ENCODE measurements around the gene ISOC1.

The ISOC1 gene

DNA sequence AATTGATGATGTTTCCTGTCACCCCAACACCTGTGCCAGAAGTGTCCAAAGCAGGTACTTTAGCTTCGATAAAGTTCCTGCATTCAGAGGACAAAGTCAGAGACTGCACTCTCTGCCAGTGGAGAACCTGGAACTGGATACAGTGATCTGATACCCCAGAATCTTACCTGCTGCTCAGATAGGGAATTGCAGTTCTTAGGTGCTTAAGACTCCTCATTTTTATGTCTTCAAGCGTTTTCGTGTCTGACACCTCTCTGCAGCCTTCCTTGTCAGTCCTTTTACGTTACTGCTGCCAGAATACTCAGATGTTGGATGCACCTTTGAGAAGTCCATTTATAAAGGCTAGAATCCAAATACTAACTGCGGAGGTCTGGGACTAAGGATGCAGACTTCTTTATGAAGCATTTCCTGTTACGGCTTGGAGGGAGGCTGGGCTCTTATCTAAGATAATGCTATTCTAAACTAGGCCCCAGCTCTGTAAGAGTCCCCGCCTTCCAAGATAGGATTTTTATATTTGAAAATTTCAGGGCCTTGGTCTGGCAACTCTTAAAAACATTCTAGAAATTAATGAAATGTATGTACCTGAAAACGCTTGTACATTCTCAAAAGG, 1.9 kb downstream of the ISOC1 start:
- DNase-seq, result no peak

DNA sequence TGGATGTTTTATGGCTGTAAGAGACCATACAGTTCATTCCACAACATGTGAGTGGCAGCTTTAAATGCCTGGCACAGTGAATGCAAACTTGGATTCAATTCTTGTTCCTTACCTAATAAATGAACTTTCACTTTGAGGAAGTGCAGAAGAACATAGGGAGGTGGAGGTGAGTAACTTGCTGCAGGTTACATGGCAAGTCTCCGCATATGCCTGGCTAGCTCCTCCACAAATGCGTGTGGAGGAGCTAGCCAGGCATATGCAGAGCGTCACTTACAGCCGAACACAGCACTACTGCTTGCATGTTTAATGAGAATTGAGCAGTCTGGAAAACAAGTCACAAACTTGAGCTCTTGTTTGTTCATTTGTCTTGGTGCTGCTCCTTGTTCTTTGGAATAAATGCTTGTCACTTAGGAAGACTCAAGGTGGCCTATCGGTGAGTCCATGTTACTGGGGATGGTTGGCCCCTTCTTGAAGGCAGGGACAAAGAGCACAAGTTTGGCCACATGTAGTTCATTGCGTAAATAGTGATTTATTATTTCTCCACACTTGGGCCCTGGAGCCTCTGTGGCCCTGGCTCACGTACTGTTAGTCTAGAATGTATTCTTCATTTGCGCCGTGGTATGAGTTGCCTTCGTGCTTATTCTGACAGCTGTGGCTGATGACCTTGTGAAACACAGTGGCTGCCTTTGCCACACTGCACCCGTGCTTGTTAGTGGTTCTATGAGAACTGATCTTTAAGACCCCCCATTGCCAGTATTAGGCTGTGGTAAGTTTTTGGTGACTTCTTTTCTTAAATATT, 3.1 kb downstream of the ISOC1 start:
- DNase-seq, result no peak

DNA sequence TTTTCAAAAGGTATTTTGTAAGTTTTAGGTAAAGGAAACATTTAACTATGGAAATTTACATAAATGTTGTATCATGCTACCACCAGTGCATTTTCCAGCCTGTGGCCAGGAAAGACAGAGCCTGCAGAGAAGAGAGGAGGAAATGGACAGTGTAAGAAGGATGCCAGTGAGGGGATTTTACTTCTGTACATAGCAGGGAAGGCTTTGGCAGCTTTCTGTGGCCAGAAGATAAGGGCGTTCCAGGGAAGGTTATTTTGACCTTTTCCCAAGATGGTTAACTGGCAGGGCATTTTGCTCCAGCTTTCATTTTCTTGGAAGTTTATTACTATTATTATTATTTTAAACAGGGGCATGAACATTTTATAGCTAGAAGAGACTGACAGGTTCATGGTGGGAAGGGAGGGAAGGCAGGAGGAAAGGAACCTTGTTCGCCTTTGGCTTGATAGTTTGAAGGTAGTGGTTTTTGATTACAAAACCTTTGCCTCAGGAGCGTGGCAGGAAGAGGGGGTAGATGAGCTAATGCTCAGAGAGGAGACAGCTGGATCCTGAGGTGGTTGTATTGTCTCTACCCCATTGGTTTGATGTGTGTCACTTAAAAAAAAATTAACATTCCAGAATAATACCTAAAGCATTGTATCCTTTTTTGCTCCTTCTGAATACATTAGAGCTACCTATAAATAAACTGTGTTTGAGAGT, 4.1 kb downstream of the ISOC1 start:
- no peak for DNase-seq

DNA sequence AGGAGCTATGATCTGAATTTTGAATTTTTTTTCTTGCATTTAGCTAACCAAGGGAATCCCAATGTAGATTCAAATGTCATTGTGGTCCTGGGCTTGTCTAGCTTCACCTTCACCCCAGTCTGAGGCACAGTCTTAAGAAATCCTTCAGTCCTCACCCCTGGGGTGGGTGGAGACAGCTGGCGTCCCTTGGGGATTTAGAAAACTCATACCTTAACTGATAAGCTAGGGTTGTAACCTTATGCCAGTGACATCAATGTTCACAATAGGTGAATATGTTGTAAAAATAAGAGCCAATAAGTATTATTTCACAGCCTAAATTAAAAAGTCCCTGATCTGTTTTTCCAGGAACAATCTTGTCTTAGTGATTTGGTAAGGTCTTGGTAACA, 4.6 kb downstream of the ISOC1 start:
- no peak for DNase-seq

DNA sequence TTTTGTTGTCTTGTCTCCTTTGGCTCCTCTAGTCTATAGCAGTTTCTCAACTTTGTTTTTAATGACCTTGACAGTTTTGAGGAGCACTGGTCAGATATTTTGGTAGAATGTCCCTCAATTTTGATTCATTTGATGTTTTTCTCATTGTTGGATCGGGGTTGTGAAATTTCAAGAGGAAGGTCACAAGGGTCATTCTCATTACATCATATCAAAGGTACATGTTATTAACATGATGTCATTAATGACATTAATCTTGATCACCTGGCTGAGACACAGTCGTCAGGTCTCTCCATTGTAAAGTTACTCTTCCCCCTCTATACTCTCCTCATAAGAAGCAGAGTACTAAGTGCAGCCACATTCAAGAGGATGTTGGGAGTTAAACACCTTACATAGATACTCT, 7.2 kb downstream of the ISOC1 start:
- DNase-seq, result no peak

DNA sequence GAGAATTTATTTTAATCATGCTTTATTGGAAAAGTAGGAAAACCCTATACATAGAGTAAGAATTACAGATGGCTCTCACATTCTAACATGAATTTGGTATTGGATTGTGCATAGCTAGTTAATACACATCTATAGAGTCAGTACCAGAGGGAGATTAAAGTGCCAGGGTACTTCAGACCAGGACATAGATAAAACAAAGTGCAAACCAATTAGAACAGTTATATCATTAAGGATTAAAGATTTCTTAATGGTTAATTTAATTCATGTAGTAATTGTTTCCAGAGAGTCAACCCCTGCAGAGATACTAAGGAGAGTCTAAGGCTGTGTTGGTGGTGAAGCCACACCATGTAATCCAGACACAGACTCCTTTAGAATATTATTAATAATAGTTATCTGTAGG, 8.8 kb downstream of the ISOC1 start:
- no peak for DNase-seq

DNA sequence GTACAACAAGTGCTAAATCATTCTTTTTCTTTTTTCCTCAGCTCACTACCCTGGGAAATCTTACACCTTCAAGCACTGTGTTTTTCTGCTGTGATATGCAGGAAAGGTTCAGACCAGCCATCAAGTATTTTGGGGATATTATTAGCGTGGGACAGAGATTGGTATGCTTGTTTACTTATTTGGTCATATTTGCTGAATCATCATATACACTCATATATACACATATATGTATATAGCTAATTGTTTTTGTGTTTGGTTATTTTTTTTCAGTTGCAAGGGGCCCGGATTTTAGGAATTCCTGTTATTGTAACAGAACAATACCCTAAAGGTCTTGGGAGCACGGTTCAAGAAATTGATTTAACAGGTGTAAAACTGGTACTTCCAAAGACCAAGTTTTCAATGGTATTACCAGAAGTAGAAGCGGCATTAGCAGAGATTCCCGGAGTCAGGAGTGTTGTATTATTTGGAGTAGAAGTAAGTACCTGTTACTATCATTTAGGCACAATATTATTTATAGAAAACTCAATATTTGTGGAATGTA, 10.4 kb downstream of the ISOC1 start:
- no peak for DNase-seq

DNA sequence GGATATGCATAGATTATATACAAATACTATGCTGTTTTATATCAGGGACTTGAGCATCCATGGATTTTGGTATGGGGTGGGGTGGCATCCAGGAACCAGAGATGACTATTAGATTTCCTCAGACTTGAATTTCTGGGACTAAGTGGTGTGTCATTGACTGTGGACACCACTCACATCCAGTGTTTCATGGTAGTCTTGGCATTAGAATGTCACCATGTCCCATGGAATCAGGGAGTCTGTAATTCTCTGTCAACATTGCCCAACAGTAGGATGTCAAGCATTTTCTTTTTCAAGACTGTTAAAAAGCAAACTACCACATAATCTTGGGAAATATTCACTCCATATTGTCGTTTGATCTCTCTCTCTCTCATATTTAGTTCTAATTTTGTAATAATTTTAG, 13.1 kb downstream of the ISOC1 start:
- DNase-seq, result no peak

DNA sequence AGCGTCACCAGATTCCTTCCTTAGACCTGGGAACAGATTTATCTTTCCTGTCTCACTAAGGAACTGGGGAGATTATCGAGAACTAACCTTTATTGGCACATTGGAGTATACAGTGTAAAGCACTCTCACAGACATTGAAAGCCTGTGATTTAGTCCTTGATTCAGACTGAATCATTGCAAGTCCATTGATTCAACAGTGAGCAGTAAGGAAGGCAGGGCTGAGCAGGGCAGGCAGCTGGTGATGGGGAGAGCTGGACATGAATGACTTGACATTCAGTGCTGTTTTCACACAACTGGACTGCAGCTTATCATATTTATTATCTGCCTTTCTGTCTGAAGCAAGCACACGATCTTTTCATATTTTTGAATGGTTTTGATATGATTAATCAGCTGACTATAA, 16.2 kb downstream of the ISOC1 start:
- no peak for DNase-seq

DNA sequence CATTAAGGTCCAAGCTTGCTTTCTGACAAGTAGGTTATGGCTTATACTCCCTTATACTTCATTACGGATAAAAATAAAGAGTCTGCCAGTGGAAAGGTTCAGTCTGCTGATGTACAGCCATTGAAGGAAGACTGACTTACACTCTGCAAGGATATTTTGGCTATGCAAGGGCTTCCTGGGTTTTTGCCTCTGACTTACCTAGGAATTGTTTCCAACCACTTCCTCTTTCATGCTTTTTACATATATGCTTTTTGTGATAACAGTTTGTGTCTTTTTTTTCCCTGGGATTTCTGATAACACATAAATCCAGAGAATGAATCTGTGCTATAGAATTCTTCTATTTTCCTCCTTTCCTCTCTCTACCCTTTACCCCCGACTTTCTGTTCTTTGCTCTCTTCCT, 16.8 kb downstream of the ISOC1 start:
- DNase-seq, result no peak

DNA sequence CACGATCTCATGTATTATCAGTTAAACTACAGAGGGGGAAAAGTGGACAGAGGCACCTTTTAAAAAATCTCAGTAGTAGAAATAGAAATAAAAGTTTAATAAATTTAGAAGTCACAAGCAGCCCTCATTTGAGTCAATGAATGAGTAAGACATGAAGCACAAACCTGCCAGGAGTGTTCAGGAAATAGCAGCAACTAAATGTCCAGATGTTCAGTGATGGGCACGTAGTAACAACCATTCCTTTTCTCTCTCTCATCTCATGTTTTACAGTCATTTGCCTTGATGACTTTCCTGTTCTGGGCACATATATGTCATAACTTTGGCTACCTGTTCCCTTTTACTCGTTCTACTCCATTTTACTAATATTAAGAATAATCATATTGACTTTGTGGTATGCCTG, 17.7 kb downstream of the ISOC1 start:
- no peak for DNase-seq

DNA sequence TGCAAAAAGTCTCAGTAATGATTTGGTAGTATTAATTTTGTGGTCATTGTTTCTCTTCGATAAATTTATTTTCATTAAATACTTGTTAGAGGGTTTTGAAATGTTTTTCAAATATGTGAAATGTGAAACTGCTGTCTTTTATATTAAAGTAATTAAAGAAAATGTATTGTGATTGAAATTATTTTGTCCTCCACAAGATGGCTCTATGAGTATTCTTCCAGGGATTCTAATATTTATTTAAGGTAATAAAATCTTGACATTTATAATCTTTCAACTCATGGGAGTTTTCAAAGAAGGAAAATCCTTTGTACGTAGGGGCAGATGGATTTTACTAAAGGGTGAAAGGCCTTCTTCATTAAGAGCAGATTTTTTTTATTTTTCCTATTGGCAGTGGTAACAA, 19.3 kb downstream of the ISOC1 start:
- DNase-seq, result no peak

DNA sequence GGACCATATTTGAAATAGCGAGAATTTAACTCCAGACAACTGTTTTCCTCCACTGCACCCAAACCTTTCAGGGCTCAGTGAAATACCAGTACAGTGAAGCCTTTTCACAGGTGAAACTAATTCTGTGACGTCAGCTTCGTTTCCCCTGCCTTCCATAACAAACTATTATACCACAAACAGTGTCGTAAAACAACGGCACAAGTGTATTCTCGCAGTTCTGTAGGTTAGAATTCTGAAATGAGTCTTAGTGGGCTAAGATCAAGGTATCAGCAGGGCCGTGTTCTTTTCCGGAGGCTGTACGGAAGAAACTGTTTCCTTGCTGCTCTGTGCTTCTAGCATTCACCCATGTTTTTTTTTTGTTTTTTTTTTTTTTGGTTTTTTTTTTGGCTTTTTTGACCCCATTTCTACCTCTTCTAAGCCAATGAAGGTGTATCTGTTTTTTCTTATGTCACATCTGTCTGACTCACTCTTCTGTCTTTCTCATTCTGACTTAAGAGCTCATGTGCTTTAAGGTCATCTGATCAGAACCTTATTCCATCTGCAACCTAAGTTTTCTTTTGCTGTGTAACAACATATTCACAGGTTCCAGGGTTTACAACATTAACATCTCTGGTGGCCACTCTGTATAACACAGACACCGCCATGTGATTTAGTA, 20.1 kb downstream of the ISOC1 start:
- no peak for DNase-seq

DNA sequence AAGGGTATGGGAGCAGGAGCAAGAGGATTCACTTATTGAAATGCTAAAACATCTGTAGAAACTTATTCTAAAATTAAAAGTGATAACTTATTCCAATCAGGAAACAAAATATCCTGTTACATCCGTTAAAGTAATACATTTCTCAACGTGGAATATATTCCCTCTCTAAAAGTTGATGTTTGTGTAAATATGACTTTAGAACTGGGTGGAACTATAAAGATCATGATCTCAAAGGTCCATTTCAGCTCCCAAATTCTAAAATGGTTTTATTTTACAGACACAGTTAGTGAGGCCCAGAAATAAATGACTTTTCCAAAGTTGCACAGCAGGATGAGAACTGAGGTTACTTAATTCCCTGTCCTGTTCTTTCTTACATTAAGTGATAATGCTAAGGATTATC, 21.1 kb downstream of the ISOC1 start:
- no peak for DNase-seq

DNA sequence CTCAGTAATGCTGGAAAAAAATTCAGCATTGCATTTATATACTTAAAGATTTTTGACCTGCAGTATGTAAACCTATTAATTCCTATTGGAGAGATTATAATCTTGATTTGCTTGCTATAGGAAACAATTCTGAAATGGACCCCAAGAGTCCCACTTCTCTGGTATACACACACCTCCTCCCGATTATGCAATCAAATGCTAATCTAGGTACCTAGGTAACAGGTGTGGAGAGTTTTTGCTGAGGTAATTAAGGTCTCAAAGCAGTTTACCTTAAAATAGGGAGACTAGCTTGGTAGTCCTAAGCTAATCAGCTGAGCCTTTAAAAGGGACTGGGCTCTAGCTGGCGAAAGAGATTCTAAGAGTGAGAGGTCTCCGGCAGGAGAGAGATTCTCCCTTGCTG, 22.2 kb downstream of the ISOC1 start:
- no peak for DNase-seq

DNA sequence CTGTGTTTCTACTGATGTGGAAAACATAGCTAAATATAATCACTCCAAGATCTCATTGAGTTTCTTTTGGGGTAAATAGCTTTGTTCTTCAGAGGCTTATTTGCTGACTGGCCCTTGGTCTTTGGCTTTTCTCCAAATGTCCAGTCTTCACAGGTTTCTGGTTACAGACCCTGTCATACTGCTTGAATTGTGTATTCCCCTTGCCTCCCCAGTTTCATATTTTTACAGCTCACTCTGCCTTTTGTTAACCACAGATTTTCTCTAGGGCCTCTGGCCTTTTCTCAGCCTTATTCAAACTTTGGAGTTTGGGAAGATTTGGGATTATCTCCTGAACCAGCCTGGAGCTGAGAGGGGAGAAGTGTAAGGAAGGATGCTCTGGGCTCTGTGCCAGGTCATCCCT, 23.9 kb downstream of the ISOC1 start:
- no peak for DNase-seq

DNA sequence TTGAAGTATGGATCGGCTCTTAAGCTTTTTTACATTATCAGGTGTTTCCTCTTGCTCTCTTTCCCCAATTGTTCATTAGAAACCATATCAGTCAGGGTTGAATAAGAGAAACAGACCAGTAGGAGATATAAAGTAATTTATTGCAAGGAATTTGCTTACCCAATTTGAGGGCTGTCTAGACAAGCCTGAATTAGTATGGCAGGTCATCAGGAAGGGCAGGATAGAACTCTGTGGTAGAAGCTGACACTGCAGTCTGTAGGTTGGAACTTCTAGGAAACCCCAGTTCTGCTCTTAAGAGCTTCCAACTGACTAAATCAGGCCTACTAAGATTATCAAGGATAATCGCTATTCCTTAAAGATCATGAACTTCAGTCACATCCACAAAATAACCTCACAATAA, 24.3 kb downstream of the ISOC1 start:
- DNase-seq, result no peak

DNA sequence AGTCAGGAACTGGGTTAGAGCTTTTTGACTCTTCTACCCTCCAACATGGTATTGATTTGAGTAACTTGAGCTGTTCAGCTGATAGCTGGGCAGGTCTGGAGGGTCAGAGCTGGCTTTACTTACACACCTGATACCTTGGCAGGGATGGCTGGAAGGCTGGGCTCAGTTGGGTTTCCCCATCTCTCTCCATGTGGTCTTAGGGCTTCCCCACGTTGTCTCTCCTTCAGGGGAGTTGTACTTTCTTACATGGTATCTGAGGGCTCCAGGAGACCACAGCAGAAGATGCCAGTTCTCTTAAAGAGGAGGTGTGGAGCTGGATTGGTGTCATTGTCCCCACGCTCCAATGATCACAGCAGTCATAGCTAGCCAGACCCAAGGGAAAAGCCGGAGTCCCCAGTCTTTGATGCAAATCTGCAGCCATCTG, 25.6 kb downstream of the ISOC1 start:
- DNase-seq, result no peak

DNA sequence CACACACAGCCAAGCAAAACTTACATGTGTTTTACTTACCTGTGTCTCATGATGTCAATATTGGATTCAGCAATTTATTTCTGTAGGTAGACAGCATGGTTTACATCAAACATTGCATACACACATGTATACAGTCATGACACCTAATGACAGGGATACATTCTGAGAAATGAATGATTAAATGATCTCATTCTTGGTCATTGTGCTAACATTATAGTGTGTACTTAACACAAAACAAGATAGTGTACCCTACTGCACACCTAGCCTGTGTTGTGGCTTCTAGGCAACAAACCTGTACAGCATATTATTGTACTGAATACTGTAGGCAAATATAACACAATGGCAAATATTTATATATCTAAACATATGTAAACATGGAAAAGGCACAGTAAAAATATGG, 28.0 kb downstream of the ISOC1 start:
- no peak for DNase-seq

DNA sequence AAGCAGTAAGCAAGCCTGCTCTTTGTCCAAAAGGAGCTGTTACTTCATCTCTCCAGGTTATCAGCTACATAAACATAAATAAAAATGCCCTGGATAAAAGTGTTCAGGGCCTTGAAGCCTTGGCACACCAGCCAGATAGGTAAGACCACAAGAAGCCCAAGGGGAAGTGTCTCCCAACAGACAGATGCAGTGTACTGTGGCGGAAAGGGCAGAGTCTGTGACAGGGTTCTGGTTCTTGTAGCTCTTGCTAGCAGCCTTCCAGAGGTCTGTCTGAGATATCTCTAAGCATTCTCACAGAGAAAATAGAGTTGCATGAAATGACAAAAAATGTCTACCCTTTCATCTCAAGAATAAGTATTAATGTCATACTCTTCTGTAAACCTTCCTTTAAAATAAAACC, 30.1 kb downstream of the ISOC1 start:
- no peak for DNase-seq

DNA sequence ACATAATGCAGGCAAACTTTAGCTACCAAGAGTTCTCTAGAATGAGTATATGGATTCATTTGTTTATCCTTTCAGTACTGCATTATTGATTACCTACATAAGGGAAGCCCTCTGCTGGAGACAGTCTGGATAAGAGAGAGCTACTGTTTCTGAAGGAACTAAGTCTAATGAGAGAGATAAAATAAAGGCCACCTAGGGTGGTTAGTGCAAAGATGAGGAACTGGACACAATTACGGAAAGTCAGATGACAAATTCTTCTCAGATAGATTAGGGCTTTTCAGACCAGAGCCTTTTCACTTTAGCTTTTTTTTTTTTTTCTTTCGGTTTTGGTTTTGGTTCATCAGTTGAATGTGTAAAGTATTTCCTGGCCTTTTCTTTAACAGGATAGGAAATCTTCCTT, 31.3 kb downstream of the ISOC1 start:
- DNase-seq, result no peak

DNA sequence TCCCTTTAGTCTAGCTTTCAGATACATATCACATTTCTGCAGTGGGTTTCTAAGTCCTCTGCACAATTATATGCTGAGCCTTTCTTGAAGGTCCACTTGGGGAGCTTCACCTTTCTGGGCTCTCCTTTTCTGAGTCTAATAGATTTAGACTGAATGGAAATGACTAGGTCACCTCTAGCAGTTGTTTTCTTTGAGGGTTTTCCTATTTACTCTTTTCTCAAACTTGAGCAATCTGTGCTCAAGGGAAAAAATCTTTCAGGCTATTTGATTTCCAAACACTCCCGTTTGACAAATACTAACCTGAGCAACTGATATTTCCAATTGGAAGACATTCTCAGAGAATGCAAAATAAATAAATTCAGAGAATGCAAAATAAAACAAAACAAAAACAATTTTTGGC, 39.0 kb downstream of the ISOC1 start:
- no peak for DNase-seq

DNA sequence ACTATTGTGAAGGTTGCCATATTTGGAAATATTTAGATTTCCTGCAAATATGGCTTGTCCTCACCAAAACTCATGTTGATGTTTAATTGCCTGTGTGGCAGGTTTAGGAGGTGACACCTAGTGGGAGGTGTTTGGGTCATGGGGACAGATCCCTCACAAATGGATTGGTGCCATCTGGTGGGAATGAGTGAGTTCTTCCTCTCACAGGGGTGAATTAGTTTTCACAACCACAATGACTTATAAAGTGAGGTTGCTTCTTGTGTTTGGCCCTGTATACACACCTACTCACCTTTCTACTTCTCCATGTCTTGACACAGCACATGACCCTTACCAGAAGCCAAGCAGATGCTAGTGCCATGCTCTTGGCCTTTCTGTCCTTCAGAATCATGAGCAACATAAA, 41.1 kb downstream of the ISOC1 start:
- no peak for DNase-seq

DNA sequence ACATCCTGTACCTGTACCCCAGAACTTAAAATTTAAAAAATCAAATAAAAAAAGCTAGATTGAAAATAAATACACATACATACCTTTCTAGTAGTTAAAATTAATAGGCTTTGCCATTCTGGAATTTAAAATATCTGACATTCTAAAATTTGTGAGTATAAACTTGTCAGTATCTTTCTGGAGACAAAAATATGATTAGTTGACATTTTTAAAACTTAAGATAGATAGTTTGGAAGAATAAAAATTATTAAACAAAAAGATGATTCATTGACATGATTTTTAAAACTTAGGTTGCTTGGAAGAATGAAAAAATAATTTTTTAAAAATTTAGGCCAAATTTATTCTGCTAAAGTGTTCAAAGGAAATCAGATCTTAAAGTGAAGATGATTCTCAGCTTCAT, 43.1 kb downstream of the ISOC1 start:
- DNase-seq, result no peak
